HG03354 (cell line): ENCODE measurements around the gene GRIK4.
"Not testable (repeated sequence)": the region's sequence is repeated elsewhere in the genome, so short reads cannot be mapped to it uniquely, and the experiment has no call there.

ENCODE experiments used
- ATAC-seq: cut with Tn5 transposase; IDR thresholded peaks from one replicate; pipeline ENCODE4 v1.9.1; 2021; ENCODE audit warnings: mild to moderate bottlenecking; ENCODE audit not compliant: unreplicated experiment, poor library complexity, severe bottlenecking

The GRIK4 gene

DNA sequence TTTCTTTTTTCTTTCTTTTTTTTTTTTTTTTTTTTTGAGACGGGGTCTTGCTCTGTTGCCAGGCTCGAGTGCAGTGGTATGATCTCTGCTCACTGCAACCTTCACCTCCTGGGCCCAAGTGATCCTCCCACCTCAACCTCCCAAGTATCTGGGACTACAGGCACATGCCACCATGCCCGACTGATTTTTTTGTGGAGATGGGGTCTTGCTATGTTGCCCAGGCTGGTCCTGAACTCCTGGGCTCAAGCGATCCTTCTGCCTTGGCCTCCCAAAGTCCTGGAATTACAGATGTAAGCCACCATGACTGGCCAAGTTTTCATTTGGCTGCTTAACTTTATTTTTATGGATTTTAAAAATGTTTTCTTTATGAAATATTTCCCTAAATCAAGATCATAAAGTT, 520.1 kb downstream of the GRIK4 start:
- ATAC-seq = not testable (repeated sequence)

GRCh38 chr11:121032546-121032945, 521.0 kb downstream of the GRIK4 start:
- ATAC-seq = no peak

DNA sequence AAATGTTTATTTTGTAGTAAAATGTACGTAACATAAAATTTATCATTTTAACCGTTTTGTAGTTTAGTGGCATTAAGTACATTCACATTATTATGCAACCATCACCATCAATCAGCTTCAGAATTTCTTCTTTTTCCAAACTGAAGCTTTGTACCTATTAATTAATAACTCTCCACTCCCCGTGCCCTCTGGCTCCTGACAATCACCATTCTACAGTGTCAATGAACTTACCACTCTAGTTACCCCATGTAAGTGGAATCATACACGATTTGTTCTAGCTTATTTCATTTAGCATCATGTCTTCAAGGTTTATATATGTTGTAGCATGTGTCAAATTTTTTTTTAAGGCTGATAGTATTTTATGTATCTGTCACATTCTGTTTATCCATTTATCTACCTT, 522.1 kb downstream of the GRIK4 start:
- ATAC-seq = no peak

DNA sequence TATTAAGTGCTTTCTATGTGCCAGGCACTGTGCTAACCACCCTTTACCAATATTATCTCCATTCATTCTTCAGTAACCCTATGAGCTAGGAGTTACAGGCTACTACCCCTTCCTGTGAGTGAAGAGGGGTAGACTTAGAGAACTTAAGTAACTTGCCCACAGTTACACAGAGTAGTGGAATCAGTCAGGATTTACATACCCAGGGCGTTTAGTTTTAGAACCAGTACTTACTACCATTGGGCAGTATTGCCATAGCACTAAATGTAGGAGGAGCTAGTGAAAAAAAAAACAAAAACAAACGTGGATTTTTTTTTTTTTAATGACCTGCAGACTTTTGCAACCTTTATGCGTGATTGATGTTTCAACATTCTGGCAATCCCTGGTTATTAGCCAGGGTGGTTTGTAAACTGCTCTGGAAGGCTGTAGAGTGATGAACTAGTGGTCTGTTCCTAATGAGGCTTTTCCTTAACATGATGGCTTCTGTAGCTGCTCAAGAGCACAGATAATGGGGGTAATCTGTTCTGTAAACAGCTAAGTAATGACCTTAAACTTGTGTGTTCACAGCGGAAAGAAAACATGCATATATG, 523.7 kb downstream of the GRIK4 start:
- ATAC-seq = no peak

GRCh38 chr11:121035780-121036179, 524.2 kb downstream of the GRIK4 start:
- ATAC-seq = no peak

DNA sequence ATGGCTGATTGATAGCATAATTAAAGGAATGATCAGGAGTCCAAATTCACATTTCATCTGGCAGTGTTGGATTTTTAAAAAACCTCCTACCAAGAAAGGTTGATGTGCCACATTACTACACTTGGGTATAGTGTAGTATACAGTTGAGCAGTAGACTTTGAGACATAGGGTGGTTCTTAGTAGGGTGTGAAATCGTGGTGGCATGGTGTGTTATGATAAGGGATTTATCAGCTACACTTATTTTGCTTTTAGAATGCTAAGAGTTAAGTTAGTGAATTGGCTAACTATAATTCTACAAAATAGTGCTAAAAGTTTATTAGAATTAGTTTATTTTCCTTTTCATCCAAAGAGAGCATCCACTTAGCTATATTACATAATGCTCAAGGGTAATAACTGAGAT, 525.5 kb downstream of the GRIK4 start:
- ATAC-seq = no peak
